GM23338 (cell line): ENCODE data around the gene POLK. TPM values are rescaled to one million over a fixed set of nuclear protein-coding genes. Genes with fewer than 3 reads are reported as not detected.

Source experiments
- ATAC-seq: fragments of 200-7000 bp; cut with Tn5 transposase; 3 replicates; pipeline ENCODE4 v1.9.1; 2020
- DNase-seq: peaks from one replicate; pipeline ENCODE4 v3.0.0-alpha.2; 2015; ENCODE audit warnings: low spot score
- H2AFZ ChIP-seq: fragments of 200-600 bp; sonication (generic); 2 replicates; pipeline ENCODE4 v1.8.0; 2016; ENCODE audit warnings: antibody characterized with exemption, mild to moderate bottlenecking, moderate library complexity
- H3F3A ChIP-seq: fragments of 200-600 bp; sonication (generic); replicated peaks from 2 replicates; pipeline ENCODE4 v1.8.0; 2017; ENCODE audit warnings: antibody characterized with exemption, mixed run types, low read depth
- H3K27ac ChIP-seq: fragments of 200-600 bp; sonication (generic); 2 replicates; pipeline ENCODE4 v1.6.1; 2016; ENCODE audit warnings: low read depth
- H3K27me3 ChIP-seq: fragments of 200-600 bp; sonication (generic); 2 replicates; pipeline ENCODE4 v1.8.0; 2016; ENCODE audit warnings: mild to moderate bottlenecking, mixed run types, moderate library complexity; ENCODE audit not compliant: insufficient read depth
- H3K36me3 ChIP-seq: fragments of 200-600 bp; sonication (generic); 2 replicates; pipeline ENCODE4 v1.8.0; 2016; ENCODE audit warnings: mild to moderate bottlenecking; ENCODE audit not compliant: insufficient read depth
- H3K4me1 ChIP-seq: fragments of 200-600 bp; sonication (generic); 2 replicates; pipeline ENCODE4 v1.8.0; 2016; ENCODE audit warnings: mild to moderate bottlenecking, moderate library complexity; ENCODE audit not compliant: insufficient read depth
- H3K4me2 ChIP-seq: fragments of 200-600 bp; sonication (generic); 2 replicates; pipeline ENCODE4 v1.7.1; 2017; ENCODE audit warnings: mixed run types
- H3K4me3 ChIP-seq: fragments of 200-600 bp; sonication (generic); 2 replicates; pipeline ENCODE4 v1.6.1; 2016; ENCODE audit warnings: mixed run types
- H3K79me2 ChIP-seq: fragments of 200-600 bp; sonication (generic); replicated peaks from 2 replicates; pipeline ENCODE4 v1.8.0; 2017; ENCODE audit warnings: mild to moderate bottlenecking; ENCODE audit not compliant: insufficient read depth
- H3K9me2 ChIP-seq: fragments of 200-600 bp; sonication (generic); 2 replicates; pipeline ENCODE4 v1.8.0; 2017; ENCODE audit not compliant: insufficient read depth
- H4K20me1 ChIP-seq: fragments of 200-600 bp; sonication (generic); replicated peaks from 2 replicates; pipeline ENCODE4 v1.8.0; 2017; ENCODE audit warnings: mild to moderate bottlenecking; ENCODE audit not compliant: insufficient read depth
- H3K27ac Mint-ChIP-seq: 2 replicates; pipeline ENCODE4 v1.8.0; 2020; ENCODE audit warnings: inconsistent platforms, mild to moderate bottlenecking, moderate library complexity, mixed read lengths
- H3K27me3 Mint-ChIP-seq: 3 replicates; pipeline ENCODE4 v1.8.0; 2022; ENCODE audit warnings: low read depth, mild to moderate bottlenecking, moderate library complexity, mixed read lengths, inconsistent platforms; ENCODE audit not compliant: insufficient read depth, poor library complexity
- H3K36me3 Mint-ChIP-seq: 3 replicates; pipeline ENCODE4 v1.8.0; 2021; ENCODE audit warnings: low read depth, mild to moderate bottlenecking, inconsistent platforms, moderate library complexity, mixed read lengths
- H3K4me1 Mint-ChIP-seq: 3 replicates; pipeline ENCODE4 v1.8.0; 2020; ENCODE audit warnings: mild to moderate bottlenecking, inconsistent platforms, mixed read lengths
- H3K4me3 Mint-ChIP-seq: 3 replicates; pipeline ENCODE4 v1.8.0; 2021; ENCODE audit warnings: moderate library complexity, mild to moderate bottlenecking, inconsistent platforms, mixed read lengths
- H3K9me3 Mint-ChIP-seq: 3 replicates; pipeline ENCODE4 v1.8.0; 2020; ENCODE audit warnings: moderate library complexity, mild to moderate bottlenecking, inconsistent platforms, mixed read lengths
- CREB1 ChIP-seq: fragments of 250-450 bp; sonication (Bioruptor Pico); IDR thresholded peaks from 2 replicates; pipeline ENCODE4 v1.5.0; 2020; ENCODE audit warnings: low read depth, mild to moderate bottlenecking, moderate library complexity
- EZH2 ChIP-seq: fragments of 200-600 bp; sonication (generic); IDR thresholded peaks from one replicate; pipeline ENCODE4 v1.8.0; 2017; ENCODE audit warnings: antibody characterized with exemption, mild to moderate bottlenecking, low read depth; ENCODE audit not compliant: unreplicated experiment
- NANOG ChIP-seq: IDR thresholded peaks from 2 replicates; pipeline ENCODE4 v1.6.1; 2016; ENCODE audit warnings: antibody characterized with exemption, borderline replicate concordance
- POLR2AphosphoS5 ChIP-seq: IDR thresholded peaks from 2 replicates; pipeline ENCODE4 v1.6.1; 2016; ENCODE audit warnings: antibody characterized with exemption, low read depth
- STAT1 ChIP-seq: IDR thresholded peaks from one replicate; pipeline ENCODE4 v1.6.1; 2016; ENCODE audit warnings: antibody characterized with exemption; ENCODE audit not compliant: unreplicated experiment
- ZNF114 ChIP-seq: fragments of 250-450 bp; sonication (Bioruptor Pico); IDR thresholded peaks from 2 replicates; pipeline ENCODE4 v1.5.0; 2020; ENCODE audit warnings: mild to moderate bottlenecking, moderate library complexity
- ZNF331 ChIP-seq: fragments of 250-450 bp; sonication (Bioruptor Pico); IDR thresholded peaks from 2 replicates; pipeline ENCODE4 v1.5.0; 2020; ENCODE audit warnings: low read depth, mild to moderate bottlenecking, moderate library complexity
- ZNF462 ChIP-seq: fragments of 250-450 bp; sonication (Bioruptor Pico); IDR thresholded peaks from 2 replicates; pipeline ENCODE4 v1.5.0; 2020; ENCODE audit warnings: mild to moderate bottlenecking, moderate library complexity
- polyA plus RNA-seq: library from polyadenylated mRNA; unstranded; fragments of >200 nt; fragmentation: Nextera tagmentation; extraction: Ambion mirVana; gene quantifications from 2 replicates; pipeline ENCODE4 v1.2.1, GENCODE V29; 2016
- total RNA-seq: library from RNA; depleted of rRNA; stranded (reverse); fragments of >200 nt; shearing (Covaris generic); gene quantifications from 2 replicates; pipeline ENCODE4 v1.2.3, GENCODE V29; 2014

Gene POLK
- total and polyA plus RNA-seq, 2 experiments from 2014 or later = 6.3 to 14.5 TPM

DNA sequence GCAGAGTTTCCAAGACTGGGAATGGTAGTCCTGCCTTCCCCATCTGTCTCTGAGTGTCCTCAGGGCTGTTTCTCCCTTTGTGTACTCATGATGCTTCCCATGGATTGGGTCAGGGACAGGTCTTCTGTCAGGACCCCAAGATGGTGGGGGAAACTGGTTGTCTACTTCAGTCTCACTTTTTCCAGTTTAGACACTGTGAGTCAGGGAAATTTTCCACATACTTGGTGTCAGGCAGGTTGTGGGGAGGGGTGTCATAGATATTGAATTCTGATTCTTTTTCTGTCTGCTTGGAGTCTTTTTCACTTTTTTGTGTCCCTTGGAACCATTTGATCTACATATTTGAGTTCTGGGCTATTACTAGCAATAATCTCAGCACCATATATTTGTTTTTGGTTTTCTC, 10.3 kb downstream of the POLK start (continued):
- no peak for TF ChIP-seq ZNF462

GRCh38 chr5:75522542-75522941, 10.9 kb downstream of the POLK start:
- H3K27ac Mint-ChIP-seq = no peak overlapping the region
- Histone ChIP-seq H3K27me3 (no peaks in the 10 kb centered on the region), H3K36me3 (peaks cover 3% of the 10 kb centered on the region; the same call in 1 of the 2 replicates), H3K4me1 (no peaks in the 10 kb centered on the region), H4K20me1 (no peaks in the 10 kb centered on the region), H3F3A (no peaks in the 10 kb centered on the region), H3K4me3 (no peak overlapping the region), H3K9me2 (no peaks in the 10 kb centered on the region), H2AFZ (no peak overlapping the region), H3K79me2 (peaks cover 38% of the 10 kb centered on the region), H3K27ac (no peak overlapping the region), H3K4me2 (no peak overlapping the region)
- DNase-seq = no peak
- peaks cover 4% of the 10 kb centered on the region for H3K27me3 Mint-ChIP-seq
- H3K4me1 Mint-ChIP-seq = peaks cover 3% of the 10 kb centered on the region; the same call in 2 of the 3 replicates
- ATAC-seq = no peak
- H3K36me3 Mint-ChIP-seq = peaks cover 18% of the 10 kb centered on the region; the same call in 2 of the 3 replicates
- H3K4me3 Mint-ChIP-seq = no peak overlapping the region
- H3K9me3 Mint-ChIP-seq = peaks cover 16% of the 10 kb centered on the region
- TF ChIP-seq ZNF114 (CRISPR knock-in tag) (no peak), CREB1 (no peak), NANOG (no peak), ZNF462 (no peak), ZNF331 (CRISPR knock-in tag) (no peak), STAT1 (no peak), POLR2AphosphoS5 (no peak), EZH2 (no peak)
